KMS-11 (cell line): Measurements from ENCODE around the gene MARCHF10.

ENCODE experiments used
- H2AFZ ChIP-seq: fragments of 200-600 bp; sonication (generic); 2 replicates; pipeline ENCODE4 v1.6.1; 2016; ENCODE audit warnings: antibody characterized with exemption, mixed run types, low read depth
- H3K27ac ChIP-seq: fragments of 200-600 bp; sonication (generic); 2 replicates; pipeline ENCODE4 v1.6.1; 2016; ENCODE audit warnings: mild to moderate bottlenecking, mixed run types
- H3K27me3 ChIP-seq: fragments of 200-600 bp; sonication (generic); 2 replicates; pipeline ENCODE4 v1.6.1; 2017; ENCODE audit warnings: mild to moderate bottlenecking, low read depth, mixed run types, moderate library complexity; ENCODE audit not compliant: insufficient read depth
- H3K36me3 ChIP-seq: fragments of 200-600 bp; sonication (generic); 2 replicates; pipeline ENCODE4 v1.6.1; 2017; ENCODE audit warnings: mild to moderate bottlenecking, mixed run types; ENCODE audit not compliant: insufficient read depth
- H3K4me1 ChIP-seq: fragments of 200-600 bp; sonication (generic); 2 replicates; pipeline ENCODE4 v1.6.1; 2016; ENCODE audit warnings: mild to moderate bottlenecking, low read depth, mixed run types; ENCODE audit not compliant: poor library complexity, severe bottlenecking
- H3K4me2 ChIP-seq: fragments of 200-600 bp; sonication (generic); 2 replicates; pipeline ENCODE4 v1.7.0; 2016; ENCODE audit warnings: mild to moderate bottlenecking, mixed run types
- H3K4me3 ChIP-seq: fragments of 200-600 bp; sonication (generic); IDR thresholded peaks from 2 replicates; pipeline ENCODE4 v1.6.1; 2017; ENCODE audit warnings: low read depth, low read length, mixed read lengths; ENCODE audit not compliant: insufficient read depth
- H3K79me2 ChIP-seq: fragments of 200-600 bp; sonication (generic); 2 replicates; pipeline ENCODE4 v1.6.1; 2016; ENCODE audit warnings: low read depth, mixed run types; ENCODE audit not compliant: insufficient read depth
- H3K9ac ChIP-seq: fragments of 200-600 bp; sonication (generic); 2 replicates; pipeline ENCODE4 v1.6.1; 2016; ENCODE audit warnings: mild to moderate bottlenecking, mixed run types
- H4K20me1 ChIP-seq: fragments of 200-600 bp; sonication (generic); 2 replicates; pipeline ENCODE4 v1.6.1; 2016; ENCODE audit warnings: mild to moderate bottlenecking, mixed run types; ENCODE audit not compliant: insufficient read depth
- TF ChIP-seq, protein P1 (sequence below): fragments of 200-600 bp; sonication (generic); conservative IDR thresholded peaks from 2 replicates; pipeline ENCODE4 v1.6.1; 2017; ENCODE audit warnings: low read depth, mild to moderate bottlenecking, antibody characterized with exemption, low read length, moderate library complexity, mixed read lengths

The MARCHF10 gene

DNA sequence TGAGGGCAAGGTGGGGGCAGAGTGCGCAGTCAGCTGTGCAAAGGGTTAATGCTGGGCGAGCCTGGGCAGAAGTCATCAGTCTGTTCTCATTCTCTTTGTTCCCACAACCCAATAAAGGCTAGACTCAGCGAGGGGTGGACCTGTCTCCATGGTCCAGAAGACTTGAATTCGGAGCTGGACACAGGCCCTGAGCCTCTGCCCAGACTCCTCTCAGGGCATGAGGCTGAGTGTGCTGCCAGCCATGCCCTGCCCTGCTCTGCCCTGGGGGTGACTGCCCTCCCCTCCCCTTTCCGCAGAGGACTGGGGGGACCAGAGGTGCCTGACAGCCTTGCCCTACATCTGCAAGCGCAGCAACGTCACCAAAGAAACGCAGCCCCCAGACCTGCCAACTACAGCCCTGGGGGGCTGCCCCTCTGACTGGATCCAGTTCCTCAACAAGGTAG, 126.2 kb downstream of the MARCHF10 start:
- Histone ChIP-seq H3K36me3 (no peaks in the 10 kb centered on the region), H3K79me2 (no peaks in the 10 kb centered on the region), H4K20me1 (no peaks in the 10 kb centered on the region), H3K9ac (no peak overlapping the region), H3K27ac (no peak overlapping the region), H3K4me2 (no peak overlapping the region), H3K4me1 (no peaks in the 10 kb centered on the region), H3K27me3 (no peaks in the 10 kb centered on the region), H3K4me3 (no peak overlapping the region), H2AFZ (no peak overlapping the region)
- TF ChIP-seq, protein P1, sequence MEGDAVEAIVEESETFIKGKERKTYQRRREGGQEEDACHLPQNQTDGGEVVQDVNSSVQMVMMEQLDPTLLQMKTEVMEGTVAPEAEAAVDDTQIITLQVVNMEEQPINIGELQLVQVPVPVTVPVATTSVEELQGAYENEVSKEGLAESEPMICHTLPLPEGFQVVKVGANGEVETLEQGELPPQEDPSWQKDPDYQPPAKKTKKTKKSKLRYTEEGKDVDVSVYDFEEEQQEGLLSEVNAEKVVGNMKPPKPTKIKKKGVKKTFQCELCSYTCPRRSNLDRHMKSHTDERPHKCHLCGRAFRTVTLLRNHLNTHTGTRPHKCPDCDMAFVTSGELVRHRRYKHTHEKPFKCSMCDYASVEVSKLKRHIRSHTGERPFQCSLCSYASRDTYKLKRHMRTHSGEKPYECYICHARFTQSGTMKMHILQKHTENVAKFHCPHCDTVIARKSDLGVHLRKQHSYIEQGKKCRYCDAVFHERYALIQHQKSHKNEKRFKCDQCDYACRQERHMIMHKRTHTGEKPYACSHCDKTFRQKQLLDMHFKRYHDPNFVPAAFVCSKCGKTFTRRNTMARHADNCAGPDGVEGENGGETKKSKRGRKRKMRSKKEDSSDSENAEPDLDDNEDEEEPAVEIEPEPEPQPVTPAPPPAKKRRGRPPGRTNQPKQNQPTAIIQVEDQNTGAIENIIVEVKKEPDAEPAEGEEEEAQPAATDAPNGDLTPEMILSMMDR: no peak

DNA sequence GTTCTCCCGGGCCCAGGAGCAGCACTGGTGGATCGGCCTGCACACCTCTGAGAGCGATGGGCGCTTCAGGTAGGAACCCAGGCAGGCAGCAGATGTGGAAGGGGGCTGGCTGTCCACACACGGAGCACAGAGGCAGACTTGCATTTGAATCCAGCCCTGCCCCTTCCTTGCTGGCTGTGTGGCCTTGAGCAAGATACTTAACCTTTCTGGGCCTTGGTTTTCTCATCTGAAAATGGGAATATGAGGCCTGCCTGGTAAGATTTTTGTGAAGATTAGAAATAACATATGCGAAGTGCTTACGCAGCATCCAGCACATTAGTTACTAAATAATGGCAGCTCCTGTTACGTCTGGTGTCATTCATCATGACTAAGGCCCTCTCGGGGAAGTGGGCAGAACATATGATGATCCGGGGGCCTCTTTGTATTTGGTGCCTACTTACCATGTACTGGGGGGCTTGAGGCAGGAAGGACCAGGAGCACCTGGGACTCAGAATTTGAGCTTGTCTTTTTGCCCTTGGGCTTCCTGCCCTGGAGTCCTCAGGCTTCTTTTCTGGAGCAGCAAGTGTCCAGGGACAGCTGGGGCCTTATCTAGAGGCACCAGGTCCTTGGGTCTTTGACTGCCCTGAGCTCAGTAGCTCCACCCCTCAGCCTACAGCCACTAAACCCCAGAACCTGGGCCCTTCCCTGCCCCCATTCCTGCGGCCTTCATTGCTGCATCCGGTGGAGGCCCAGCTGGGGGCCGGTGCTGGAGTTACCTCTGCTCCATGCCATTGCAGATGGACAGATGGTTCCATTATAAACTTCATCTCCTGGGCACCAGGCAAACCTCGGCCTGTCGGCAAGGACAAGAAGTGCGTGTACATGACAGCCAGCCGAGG, 126.8 kb downstream of the MARCHF10 start:
- Histone ChIP-seq H3K27ac (no peak overlapping the region), H2AFZ (no peak overlapping the region), H3K4me2 (no peak overlapping the region), H4K20me1 (no peaks in the 10 kb centered on the region), H3K4me3 (no peak overlapping the region), H3K4me1 (no peaks in the 10 kb centered on the region), H3K9ac (no peak overlapping the region), H3K36me3 (no peaks in the 10 kb centered on the region), H3K27me3 (no peaks in the 10 kb centered on the region), H3K79me2 (no peaks in the 10 kb centered on the region)
- TF ChIP-seq, protein P1: no peak

GRCh38 chr17:62680541-62681052, 127.5 kb downstream of the MARCHF10 start:
- Histone ChIP-seq H3K79me2 (no peaks in the 10 kb centered on the region), H4K20me1 (no peaks in the 10 kb centered on the region), H3K4me3 (no peak overlapping the region), H3K36me3 (no peaks in the 10 kb centered on the region), H3K4me2 (no peak overlapping the region), H3K9ac (no peak overlapping the region), H3K4me1 (no peaks in the 10 kb centered on the region), H2AFZ (no peak overlapping the region), H3K27me3 (no peaks in the 10 kb centered on the region), H3K27ac (no peak overlapping the region)
- TF ChIP-seq, protein P1: no peak

DNA sequence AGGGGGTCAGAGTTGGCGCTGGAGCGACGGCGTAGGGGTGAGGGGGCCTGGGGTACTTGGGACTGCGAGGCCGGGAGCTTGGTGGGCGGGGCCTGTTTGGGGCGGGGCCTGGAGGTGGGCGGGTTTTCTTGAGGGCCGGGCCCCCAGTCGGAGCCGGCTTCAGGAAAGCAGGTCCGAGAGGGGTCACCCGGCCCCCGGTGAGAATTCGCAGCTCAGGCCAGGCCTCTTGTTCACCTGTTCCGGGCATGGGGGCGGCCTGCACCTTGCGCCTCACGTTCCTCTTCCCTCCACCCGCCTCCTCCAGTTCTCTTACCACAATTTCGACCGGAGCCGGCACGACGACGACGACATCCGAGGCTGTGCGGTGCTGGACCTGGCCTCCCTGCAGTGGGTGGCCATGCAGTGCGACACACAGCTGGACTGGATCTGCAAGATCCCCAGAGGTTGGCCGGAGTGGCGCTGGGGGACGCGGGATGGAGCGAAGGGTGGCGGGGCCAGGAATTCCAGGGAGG, 128.2 kb downstream of the MARCHF10 start:
- H3K79me2 ChIP-seq: no peaks in the 10 kb centered on the region
- TF ChIP-seq, protein P1: no peak
- no peak overlapping the region for H3K4me2 ChIP-seq
- H4K20me1 ChIP-seq: no peaks in the 10 kb centered on the region
- no peaks in the 10 kb centered on the region for H3K36me3 ChIP-seq
- H2AFZ ChIP-seq: no peak overlapping the region
- H3K27me3 ChIP-seq: no peaks in the 10 kb centered on the region; the same call in 1 of the 2 replicates
- no peaks in the 10 kb centered on the region for H3K4me1 ChIP-seq
- H3K27ac ChIP-seq: no peak overlapping the region
- no peak overlapping the region for H3K4me3 ChIP-seq
- H3K9ac ChIP-seq: no peak overlapping the region
